Esophagus (tissue), 2 donors: ENCODE measurements around the gene KCNJ5. TPM values are rescaled to one million over a fixed set of nuclear protein-coding genes. Genes with fewer than 3 reads are reported as not detected.
"Not testable (repeated sequence)": the region's sequence is repeated elsewhere in the genome, so short reads cannot be mapped to it uniquely, and the experiment has no call there.

Source experiments
- H3K27ac ChIP-seq, 2 donors: one replicate each; pipeline ENCODE4 v1.5.1; 2013; ENCODE audit warnings: low read depth in 2 of 2, mild to moderate bottlenecking in 2 of 2, inconsistent platforms in 1 of 2, low read length in 1 of 2, moderate library complexity in 1 of 2
- H3K27me3 ChIP-seq, 2 donors: one replicate each; pipeline ENCODE4 v1.6.1; 2013; ENCODE audit warnings: low read length in 2 of 2, control low read depth in 1 of 2, mild to moderate bottlenecking in 1 of 2; ENCODE audit not compliant: insufficient read depth in 2 of 2, control insufficient read depth in 1 of 2
- H3K36me3 ChIP-seq, 2 donors: one replicate each; pipeline ENCODE4 v1.6.1; 2013; ENCODE audit warnings: low read length in 1 of 2; ENCODE audit not compliant: control insufficient read depth in 2 of 2, insufficient read depth in 2 of 2
- H3K4me1 ChIP-seq, 2 donors: one replicate each; pipeline ENCODE4 v1.6.1; 2013; ENCODE audit warnings: low read length in 1 of 2; ENCODE audit not compliant: control insufficient read depth in 2 of 2, insufficient read depth in 2 of 2
- H3K4me3 ChIP-seq, 2 donors: one replicate each; pipeline ENCODE4 v1.5.1; 2013; ENCODE audit warnings: low read length in 2 of 2, mild to moderate bottlenecking in 2 of 2, low read depth in 1 of 2, moderate library complexity in 1 of 2
- H3K9me3 ChIP-seq, 2 donors: one replicate each; pipeline ENCODE4 v1.6.1; 2013; ENCODE audit warnings: mild to moderate bottlenecking in 2 of 2, low read depth in 1 of 2, low read length in 1 of 2, moderate library complexity in 1 of 2; ENCODE audit not compliant: control insufficient read depth in 2 of 2, insufficient read depth in 1 of 2
- WGBS, 2 donors: extraction: QIAGEN DNeasy Blood & Tissue Kit; methylation state at CpG; one replicate each; pipeline ENCODE4 v1.1.7; 2013; 5-methylcytosine and 5-hydroxymethylcytosine counted together
- polyA plus RNA-seq, 2 donors: library from polyadenylated mRNA; stranded (reverse); fragments of 200-250 nt; gene quantifications; one replicate each; pipeline ENCODE4 v1.2.3, GENCODE V29; 2013
- donor health status: healthy with polysubstance abuse.
- donor health status: Bipolar disorder and iron deficiency.

Gene KCNJ5
- polyA plus RNA-seq, 2 donors: 0.08 to 0.27 TPM

GRCh38 chr11:128917144-128917724, 26.1 kb downstream of the KCNJ5 start:
- no peaks in the 10 kb centered on the region for H3K9me3 ChIP-seq
- no peak overlapping the region for H3K4me3 ChIP-seq
- no peaks in the 10 kb centered on the region for H3K36me3 ChIP-seq
- no peak overlapping the region for H3K27ac ChIP-seq
- peaks cover 0 to 14% of the 10 kb centered on the region in 2 donors for H3K4me1 ChIP-seq
- H3K27me3 ChIP-seq: no peaks in the 10 kb centered on the region
- WGBS, 2 donors: 55 to 60% methylated on average over 5 of the region's 5 CpGs

- H3K4me1 ChIP-seq: peaks cover 0 to 9% of the 10 kb centered on the region in 2 donors
- no peak overlapping the region for H3K4me3 ChIP-seq
- H3K36me3 ChIP-seq: no peaks in the 10 kb centered on the region
- no peaks in the 10 kb centered on the region for H3K9me3 ChIP-seq
- WGBS, 2 donors: 42 to 55% methylated on average over 5 of the region's 5 CpGs
- H3K27ac ChIP-seq: no peak overlapping the region
- H3K27me3 ChIP-seq: no peaks in the 10 kb centered on the region
These were observed 28.1 kb downstream of the KCNJ5 start for GRCh38 chr11:128919216-128919615.

- not testable (repeated sequence) for H3K4me3 ChIP-seq, H3K36me3 ChIP-seq, H3K27me3 ChIP-seq, H3K9me3 ChIP-seq, H3K27ac ChIP-seq, H3K4me1 ChIP-seq
- WGBS, 2 donors: 69 to 73% methylated on average over 7 of the region's 7 CpGs
These were observed 28.5 kb downstream of the KCNJ5 start for GRCh38 chr11:128919635-128920034.

- WGBS, 2 donors: 87 to 92% methylated on average over 15 of the region's 15 CpGs
- no peak overlapping the region for H3K4me3 ChIP-seq
- H3K9me3 ChIP-seq: no peaks in the 10 kb centered on the region
- peaks cover 0 to 7% of the 10 kb centered on the region in 2 donors for H3K4me1 ChIP-seq
- H3K27me3 ChIP-seq: no peaks in the 10 kb centered on the region
- no peak overlapping the region for H3K27ac ChIP-seq
- no peaks in the 10 kb centered on the region for H3K36me3 ChIP-seq
These were observed 29.5 kb downstream of the KCNJ5 start for GRCh38 chr11:128920666-128921065.

- Histone ChIP-seq H3K27ac (no peak overlapping the region), H3K27me3 (no peaks in the 10 kb centered on the region), H3K9me3 (no peaks in the 10 kb centered on the region), H3K4me1 (peaks cover 0 to 7% of the 10 kb centered on the region in 2 donors), H3K36me3 (no peaks in the 10 kb centered on the region), H3K4me3 (no peak overlapping the region)
- WGBS, 2 donors: 79 to 83% methylated on average over 4 of the region's 4 CpGs
These were observed 30.6 kb downstream of the KCNJ5 start for GRCh38 chr11:128921793-128922192.

- Histone ChIP-seq H3K9me3 (no peaks in the 10 kb centered on the region), H3K27me3 (no peaks in the 10 kb centered on the region), H3K27ac (no peak overlapping the region), H3K4me3 (no peak overlapping the region), H3K4me1 (peaks cover 0 to under 1% of the 10 kb centered on the region in 2 donors), H3K36me3 (no peaks in the 10 kb centered on the region)
- 79 to 81% methylated on average over 7 of the region's 7 CpGs for WGBS, 2 donors
These were observed 32.9 kb downstream of the KCNJ5 start for GRCh38 chr11:128924104-128924503.

GRCh38 chr11:128924510-128925249, 33.5 kb downstream of the KCNJ5 start:
- Histone ChIP-seq H3K9me3 (no peaks in the 10 kb centered on the region), H3K4me3 (no peak overlapping the region), H3K27ac (no peak overlapping the region), H3K36me3 (no peaks in the 10 kb centered on the region), H3K4me1 (no peaks in the 10 kb centered on the region), H3K27me3 (no peaks in the 10 kb centered on the region)
- 76 to 85% methylated on average over 16 of the region's 16 CpGs for WGBS, 2 donors

GRCh38 chr11:128925250-128925600, 34.1 kb downstream of the KCNJ5 start:
- no peak overlapping the region for H3K4me3 ChIP-seq
- WGBS, 2 donors: 57 to 66% methylated on average over 2 of the region's 2 CpGs
- no peak overlapping the region for H3K27ac ChIP-seq
- no peaks in the 10 kb centered on the region for H3K9me3 ChIP-seq
- no peaks in the 10 kb centered on the region for H3K4me1 ChIP-seq
- no peaks in the 10 kb centered on the region for H3K36me3 ChIP-seq
- H3K27me3 ChIP-seq: no peaks in the 10 kb centered on the region

- Histone ChIP-seq H3K4me3 (no peak overlapping the region), H3K27ac (no peak overlapping the region), H3K27me3 (no peaks in the 10 kb centered on the region), H3K36me3 (no peaks in the 10 kb centered on the region), H3K4me1 (no peaks in the 10 kb centered on the region), H3K9me3 (peaks cover 0 to 2% of the 10 kb centered on the region in 2 donors)
- 64 to 67% methylated on average over 3 of the region's 3 CpGs for WGBS, 2 donors
These were observed 34.8 kb downstream of the KCNJ5 start for GRCh38 chr11:128926000-128926399.
